Measurements from ENCODE around the gene MAB21L2. TPM values are rescaled to one million over a fixed set of nuclear protein-coding genes. Genes with fewer than 3 reads are reported as not detected.

The MAB21L2 gene
- total and polyA plus RNA-seq, 2 of the 13 experiments (the other 11 are each of a cell fraction or from before 2014, with no cell fraction given): not detected

DNA sequence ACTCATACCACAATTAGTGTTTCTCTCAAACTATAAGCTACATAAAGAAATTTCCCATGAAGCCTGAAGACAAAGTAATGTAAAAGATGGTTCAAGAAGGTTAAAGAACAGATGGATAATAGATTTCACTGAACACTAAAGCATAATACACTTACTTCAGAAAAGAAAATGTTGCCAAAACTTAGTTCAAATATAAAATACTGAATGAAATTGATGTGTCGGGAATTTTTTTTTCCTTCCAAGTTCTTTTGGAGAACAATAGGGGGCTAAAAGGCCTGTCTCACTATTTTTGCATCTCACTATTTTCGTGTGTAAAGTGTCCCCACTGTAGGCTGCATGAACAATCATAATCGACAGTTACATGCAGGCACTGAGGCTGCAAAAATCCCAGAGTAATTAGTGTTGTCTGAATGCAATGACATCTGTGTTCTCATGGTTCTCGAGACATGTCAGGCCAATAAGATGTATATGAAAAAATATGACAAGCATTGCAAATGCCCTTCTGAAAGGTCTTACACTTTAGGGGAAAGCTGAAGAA, 11.9 kb upstream of the MAB21L2 start:
- TF ChIP-seq, protein P1, sequence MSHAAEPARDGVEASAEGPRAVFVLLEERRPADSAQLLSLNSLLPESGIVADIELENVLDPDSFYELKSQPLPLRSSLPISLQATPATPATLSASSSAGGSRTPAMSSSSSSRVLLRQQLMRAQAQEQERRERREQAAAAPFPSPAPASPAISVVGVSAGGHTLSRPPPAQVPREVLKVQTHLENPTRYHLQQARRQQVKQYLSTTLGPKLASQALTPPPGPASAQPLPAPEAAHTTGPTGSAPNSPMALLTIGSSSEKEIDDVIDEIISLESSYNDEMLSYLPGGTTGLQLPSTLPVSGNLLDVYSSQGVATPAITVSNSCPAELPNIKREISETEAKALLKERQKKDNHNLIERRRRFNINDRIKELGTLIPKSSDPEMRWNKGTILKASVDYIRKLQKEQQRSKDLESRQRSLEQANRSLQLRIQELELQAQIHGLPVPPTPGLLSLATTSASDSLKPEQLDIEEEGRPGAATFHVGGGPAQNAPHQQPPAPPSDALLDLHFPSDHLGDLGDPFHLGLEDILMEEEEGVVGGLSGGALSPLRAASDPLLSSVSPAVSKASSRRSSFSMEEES (CRISPR knock-in tag; IDR thresholded peaks at IDR 0.05): no peak
- 0 out of 2 replicates have a peak, but pooled peaks have one; percentile 16 for TF ChIP-seq MAFF (IDR thresholded peaks at IDR 0.05; ENCODE audit: low read depth, low read length)
- peak; percentile 25 to 60; a peak in 3 of 4 replicates for TF ChIP-seq MAFK (conservative IDR thresholded peaks at IDR 0.05 in 1 of 2, IDR thresholded peaks at IDR 0.05 in 1 of 2; ENCODE audit: low read length in 2 of 2)
- Histone ChIP-seq H4K20me1 (ENCODE audit: insufficient read depth, low read length) (no peaks in the 10 kb centered on the region), H3K27ac (ENCODE audit: extremely low read length, insufficient read depth, low read length) (no peak overlapping the region), H3K4me2 (ENCODE audit: low read depth, low read length) (no peak overlapping the region), H3K27me3 (ENCODE audit: control insufficient read depth in 1 of 2, insufficient read depth in 2 of 2, low read length in 2 of 2) (no peaks in the 10 kb centered on the region), H3K9me3 (ENCODE audit: low read length) (no peaks in the 10 kb centered on the region), H3K36me3 (replicated peaks in 1 of 2; ENCODE audit: control insufficient read depth in 1 of 2, insufficient read depth in 2 of 2, low read length in 2 of 2) (no peaks in the 10 kb centered on the region), H3K4me3 (replicated peaks in 1 of 3; ENCODE audit: insufficient read depth in 1 of 3, low read depth in 2 of 3, low read length in 3 of 3) (no peak overlapping the region), H3K79me2 (ENCODE audit: insufficient read depth, low read length) (no peaks in the 10 kb centered on the region), H3K4me1 (ENCODE audit: insufficient read depth, low read length) (no peaks in the 10 kb centered on the region), H3K9ac (ENCODE audit: insufficient read depth, low read depth, low read length) (no peak overlapping the region), H2AFZ (ENCODE audit: low read length) (no peak overlapping the region)
- FAIRE-seq (no peak), ATAC-seq (no peak), DNase-seq (ENCODE audit: low spot score) (no peak)
- no TSS peak for BruUV-seq (replicated peaks)
- POLR2A ChIA-PET: no interaction called here
- CTCF ChIA-PET (ENCODE audit: low intra/inter-chr PET ratio, low total read pairs): no interaction called here
- WGBS (ENCODE audit: low lambda C conversion rate): 92% methylated on average over 4 of the region's 4 CpGs
- in situ Hi-C loops (cut with HindIII; ENCODE audit: extremely low pct_ligation_motif_present, low pct_unique_long_range_greater_than_20kb): no loop called here
- intact Hi-C loops (cut with micrococcal nuclease; ENCODE audit: unreplicated experiment): no loop called here

DNA sequence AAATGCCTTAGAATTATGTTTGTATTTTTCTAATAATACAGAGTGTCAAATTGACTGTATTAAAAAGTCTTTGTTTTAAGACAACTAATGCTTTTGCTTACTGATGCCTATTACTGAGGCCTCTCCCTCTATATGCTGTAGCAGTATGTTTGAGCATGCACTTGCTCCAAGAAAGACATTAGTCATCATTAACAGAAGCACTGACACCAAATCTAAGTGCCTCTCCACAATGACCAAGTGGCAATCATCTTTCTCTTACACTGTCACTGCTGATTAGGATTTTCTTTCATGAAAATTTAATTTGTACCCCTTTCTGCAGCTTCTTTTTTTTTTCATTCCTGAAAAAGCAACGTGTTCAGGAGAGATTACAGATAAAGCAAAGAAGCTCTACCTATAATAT, 11.1 kb upstream of the MAB21L2 start:
- intact Hi-C loops (cut with micrococcal nuclease; ENCODE audit: unreplicated experiment): no loop called here
- Histone ChIP-seq H2AFZ (ENCODE audit: low read length) (no peak overlapping the region), H3K9me3 (ENCODE audit: low read length) (no peaks in the 10 kb centered on the region), H3K36me3 (replicated peaks in 1 of 2; ENCODE audit: control insufficient read depth in 1 of 2, insufficient read depth in 2 of 2, low read length in 2 of 2) (no peaks in the 10 kb centered on the region), H3K79me2 (ENCODE audit: insufficient read depth, low read length) (no peaks in the 10 kb centered on the region), H3K4me1 (ENCODE audit: insufficient read depth, low read length) (no peaks in the 10 kb centered on the region), H3K4me2 (ENCODE audit: low read depth, low read length) (no peak overlapping the region), H3K27ac (ENCODE audit: extremely low read length, insufficient read depth, low read length) (no peak overlapping the region), H4K20me1 (ENCODE audit: insufficient read depth, low read length) (no peaks in the 10 kb centered on the region), H3K4me3 (replicated peaks in 1 of 3; ENCODE audit: insufficient read depth in 1 of 3, low read depth in 2 of 3, low read length in 3 of 3) (no peak overlapping the region), H3K9ac (ENCODE audit: insufficient read depth, low read depth, low read length) (no peak overlapping the region), H3K27me3 (ENCODE audit: control insufficient read depth in 1 of 2, insufficient read depth in 2 of 2, low read length in 2 of 2) (no peaks in the 10 kb centered on the region)
- FAIRE-seq (no peak), ATAC-seq (no peak), DNase-seq (ENCODE audit: low spot score) (no peak)
- 91% methylated on average over 1 of the region's 1 CpG for WGBS (ENCODE audit: low lambda C conversion rate)
- ChIA-PET CTCF (ENCODE audit: low intra/inter-chr PET ratio, low total read pairs) (no interaction called here), POLR2A (no interaction called here)
- in situ Hi-C loops (cut with HindIII; ENCODE audit: extremely low pct_ligation_motif_present, low pct_unique_long_range_greater_than_20kb): no loop called here
- BruUV-seq (replicated peaks): no TSS peak
- no peak for TF ChIP-seq ARNT2 (CRISPR knock-in tag; IDR thresholded peaks at IDR 0.05; ENCODE audit: low read depth)
- 0 out of 2 replicates have a peak, but pooled peaks have one; percentile 1 for TF ChIP-seq MAFF (IDR thresholded peaks at IDR 0.05; ENCODE audit: low read depth, low read length)
- no peak for TF ChIP-seq CENPX (CRISPR knock-in tag; IDR thresholded peaks at IDR 0.05)

Measured in HepG2 (cell line).